CD4-positive, alpha-beta T cell (primary cell): ENCODE results near the gene ADAMTS3. TPM values are rescaled to one million over a fixed set of nuclear protein-coding genes. Genes with fewer than 3 reads are reported as not detected.

ENCODE experiments used
- ATAC-seq: fragments of 200-7000 bp; cut with Tn5 transposase; one replicate; pipeline ENCODE4 v1.10.0; 2022; ENCODE audit warnings: mild to moderate bottlenecking; ENCODE audit not compliant: poor library complexity
- CTCF ChIA-PET: fragments of 350-600 bp; sonication (Branson Sonifier 250); formaldehyde crosslinking; loops from one replicate; lab custom pipeline; 2021; ENCODE audit warnings: antibody characterized with exemption, inconsistent platforms; lab: Charles Lee
- POLR2A ChIA-PET: fragments of 350-600 bp; sonication (Branson Sonifier 250); formaldehyde crosslinking; loops from one replicate; lab custom pipeline; 2021; ENCODE audit warnings: antibody characterized with exemption, inconsistent platforms; lab: Charles Lee
- DNase-seq, 14 experiments: peaks; one replicate each; pipeline ENCODE4 v3.0.0-alpha.2; 2013 to 2020; ENCODE audit warnings: mixed read lengths in 2 of 14
- H3K27ac ChIP-seq, 2 donors: one replicate each; pipeline versions ENCODE4 v1.5.1 to v1.7.0; 2013; ENCODE audit warnings: low read length in 2 of 2, low read depth in 1 of 2, mild to moderate bottlenecking in 1 of 2
- H3K27me3 ChIP-seq, 2 experiments: 1 replicate in 1 of 2; 2 replicates in 1 of 2; pipeline versions ENCODE4 v1.6.1 to v1.7.0; 2013; ENCODE audit warnings: low read length in 2 of 2, control low read depth in 1 of 2, mild to moderate bottlenecking in 1 of 2, moderate library complexity in 1 of 2; ENCODE audit not compliant: insufficient read depth in 2 of 2, control insufficient read depth in 1 of 2
- H3K36me3 ChIP-seq: one replicate; pipeline ENCODE4 v1.6.1; 2013; ENCODE audit warnings: low read length, control low read depth; ENCODE audit not compliant: insufficient read depth
- H3K4me1 ChIP-seq: one replicate; pipeline ENCODE4 v1.6.1; 2013; ENCODE audit warnings: low read length, control low read depth; ENCODE audit not compliant: insufficient read depth
- H3K4me3 ChIP-seq: one replicate; pipeline ENCODE4 v1.5.1; 2013; ENCODE audit warnings: mild to moderate bottlenecking, low read length, moderate library complexity
- H3K9me3 ChIP-seq, 2 experiments: 1 replicate in 1 of 2; 2 replicates in 1 of 2; pipeline versions ENCODE4 v1.6.1 to v1.7.0; 2013; ENCODE audit warnings: low read length in 2 of 2, mild to moderate bottlenecking in 2 of 2, control low read depth in 1 of 2, moderate library complexity in 1 of 2; ENCODE audit not compliant: control insufficient read depth in 1 of 2, insufficient read depth in 1 of 2
- H3K27ac Mint-ChIP-seq: one replicate; pipeline ENCODE4 v1.8.0; 2020; ENCODE audit warnings: mixed read lengths
- H3K27me3 Mint-ChIP-seq: one replicate; pipeline ENCODE4 v1.8.0; 2021; ENCODE audit warnings: mixed read lengths
- H3K36me3 Mint-ChIP-seq: one replicate; pipeline ENCODE4 v1.8.0; 2021; ENCODE audit warnings: low read depth, mixed read lengths
- H3K4me1 Mint-ChIP-seq: one replicate; pipeline ENCODE4 v1.8.0; 2021; ENCODE audit warnings: low read depth, mixed read lengths
- H3K4me3 Mint-ChIP-seq: one replicate; pipeline ENCODE4 v1.8.0; 2020; ENCODE audit warnings: mild to moderate bottlenecking, mixed read lengths
- H3K9me3 Mint-ChIP-seq: one replicate; pipeline ENCODE4 v1.8.0; 2020; ENCODE audit warnings: mixed read lengths
- CTCF ChIP-seq: fragments of 200-600 bp; IDR thresholded peaks from one replicate; pipeline ENCODE4 v1.8.0; 2022; ENCODE audit warnings: antibody characterized with exemption, mild to moderate bottlenecking
- intact Hi-C, 2 experiments: fragments of 100-400 bp; cut with DNase I in 1 of 2; cut with micrococcal nuclease in 1 of 2; formaldehyde crosslinking; loops; one replicate each; pipeline versions ENCODE4 v1.15.1 to v1.9.0; 2023 to 2025; cut with DNase I, micrococcal nuclease
- total RNA-seq, 174 experiments: library from RNA in 2 of 174; stranded (reverse) in 2 of 174; gene quantifications; one replicate each; pipeline ENCODE4 v1.2.3 and lab custom pipeline; 2021 to 2026

ADAMTS3 gene
- total RNA-seq, 2 experiments from 2014 or later = not detected

GRCh38 chr4:72604324-72604723 lies 35.3 kb upstream of the ADAMTS3 start:
- no peaks in the 10 kb centered on the region for H3K36me3 ChIP-seq
- Mint-ChIP-seq H3K27ac (no peak overlapping the region), H3K4me3 (no peak overlapping the region), H3K9me3 (peaks cover 4% of the 10 kb centered on the region), H3K27me3 (no peaks in the 10 kb centered on the region), H3K36me3 (no peaks in the 10 kb centered on the region), H3K4me1 (no peaks in the 10 kb centered on the region)
- no peak overlapping the region for H3K27ac ChIP-seq
- CTCF ChIA-PET = no interaction called here
- ATAC-seq (no peak), DNase-seq (no peak)
- H3K4me1 ChIP-seq = no peaks in the 10 kb centered on the region
- H3K27me3 ChIP-seq = no peaks in the 10 kb centered on the region
- POLR2A ChIA-PET = no interaction called here
- no peak overlapping the region for H3K4me3 ChIP-seq
- intact Hi-C loops = no loop called here
- H3K9me3 ChIP-seq = no peaks in the 10 kb centered on the region
- no peak for TF ChIP-seq CTCF

DNA sequence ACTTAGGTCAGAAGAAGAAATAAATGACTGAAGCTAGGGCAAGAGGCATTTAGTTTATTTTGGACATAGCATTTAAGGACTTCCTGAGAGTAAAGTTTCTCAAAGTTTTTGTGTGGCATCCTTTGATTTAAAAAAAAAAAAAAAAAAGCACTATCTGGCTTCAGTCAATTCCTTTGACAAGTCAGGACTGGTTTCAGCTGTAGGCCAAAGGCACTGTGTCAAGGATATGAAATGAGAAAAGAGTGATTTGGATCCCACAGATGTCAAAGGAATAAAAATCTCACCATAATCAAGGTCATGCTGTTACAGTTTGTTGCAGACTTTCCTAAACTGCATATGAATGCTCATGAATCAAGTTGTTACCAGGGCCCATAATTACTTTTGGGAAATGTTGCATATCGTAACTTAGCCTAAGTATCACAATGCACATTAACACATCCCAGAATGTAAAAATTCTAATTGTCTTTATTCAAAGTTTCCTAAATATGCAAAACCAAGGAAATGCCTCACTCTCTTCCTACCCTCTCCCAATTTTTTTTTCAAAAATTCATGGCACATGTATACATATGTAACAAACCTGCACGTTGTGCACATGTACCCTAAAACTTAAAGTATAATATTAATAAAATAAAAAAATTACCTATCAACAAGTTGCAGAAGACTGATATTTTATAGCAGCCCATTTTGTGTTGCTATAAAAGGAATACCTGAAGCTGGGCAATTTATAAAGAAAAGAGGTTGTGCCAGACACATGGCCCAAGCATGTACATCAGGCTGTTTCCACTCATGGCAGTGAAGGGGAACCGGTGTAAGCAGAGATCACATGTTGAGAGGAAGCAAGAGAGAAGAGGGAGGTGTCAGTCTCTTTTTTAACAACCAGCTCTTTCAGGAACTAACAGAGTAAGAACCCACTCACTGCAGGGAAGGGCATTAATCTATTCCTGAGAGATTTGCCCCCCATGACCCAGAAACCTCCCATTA lies 33.7 kb upstream of the ADAMTS3 start:
- Histone ChIP-seq H3K9me3 (no peaks in the 10 kb centered on the region), H3K27me3 (no peaks in the 10 kb centered on the region), H3K36me3 (no peaks in the 10 kb centered on the region), H3K4me3 (no peak overlapping the region), H3K4me1 (no peaks in the 10 kb centered on the region), H3K27ac (no peak overlapping the region)
- CTCF ChIA-PET = no interaction called here
- Mint-ChIP-seq H3K4me3 (no peak overlapping the region), H3K9me3 (peaks cover 4% of the 10 kb centered on the region), H3K27me3 (no peaks in the 10 kb centered on the region), H3K27ac (no peak overlapping the region), H3K4me1 (no peaks in the 10 kb centered on the region), H3K36me3 (no peaks in the 10 kb centered on the region)
- DNase-seq = no peak
- TF ChIP-seq CTCF = no peak
- intact Hi-C loops = no loop called here
- POLR2A ChIA-PET = no interaction called here
- no peak for ATAC-seq

DNA sequence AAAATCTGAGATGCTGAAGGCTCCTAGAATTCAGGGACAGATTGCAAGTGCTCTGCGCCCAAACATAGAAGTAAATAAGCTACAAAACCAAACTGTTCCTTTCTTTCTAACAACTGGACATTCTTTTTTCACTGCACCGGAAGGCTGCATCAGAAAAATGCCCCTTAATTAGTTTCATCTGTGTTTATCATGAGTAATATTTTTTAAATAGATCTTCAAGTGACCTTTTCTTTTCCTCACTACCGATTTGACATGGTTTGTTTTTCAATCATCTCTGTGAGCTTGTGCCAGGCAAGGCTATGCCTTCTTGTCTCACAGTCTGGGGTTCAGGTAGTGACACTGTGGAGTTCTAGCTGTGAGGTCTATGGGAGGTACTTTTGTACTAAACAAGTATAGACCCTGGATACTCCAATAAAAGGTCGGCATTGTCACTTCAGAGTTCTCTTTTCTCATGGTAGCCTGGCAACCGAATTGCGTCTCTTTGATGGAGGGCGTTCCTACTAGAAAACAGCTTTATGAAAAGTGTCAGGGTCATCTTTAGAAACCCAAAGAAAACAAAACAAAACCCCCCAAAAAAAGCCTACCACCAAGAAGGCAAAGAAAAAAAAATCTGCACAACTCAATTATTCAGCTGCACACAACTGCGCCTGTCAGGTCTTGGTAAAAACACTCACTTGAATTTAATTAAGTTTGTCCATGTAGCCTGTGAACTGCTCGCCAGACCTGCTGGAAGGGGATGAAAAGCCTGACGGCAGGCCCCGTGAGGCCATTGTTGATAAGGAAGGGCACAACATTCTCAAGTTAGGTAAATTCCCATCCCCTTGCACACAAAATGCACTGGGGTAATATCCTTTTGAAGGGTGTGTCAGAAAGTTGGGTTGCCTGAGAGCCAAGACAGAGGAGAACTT lies 22.8 kb upstream of the ADAMTS3 start:
- ChIA-PET CTCF (interaction anchor here (0.7 kb wide), 1 partner anchor 87 kb away, joined by 3 read pairs; no protein-coding TSS in a partner anchor), POLR2A (no interaction called here)
- H3K36me3 ChIP-seq = no peaks in the 10 kb centered on the region
- TF ChIP-seq CTCF = no peak
- H3K9me3 ChIP-seq = peaks cover 0 to 8% of the 10 kb centered on the region in 2 experiments
- no peak for ATAC-seq
- Mint-ChIP-seq H3K27me3 (no peaks in the 10 kb centered on the region), H3K4me3 (no peak overlapping the region), H3K9me3 (peaks cover 4% of the 10 kb centered on the region), H3K27ac (no peak overlapping the region), H3K4me1 (no peaks in the 10 kb centered on the region), H3K36me3 (no peaks in the 10 kb centered on the region)
- H3K27ac ChIP-seq = no peak overlapping the region
- intact Hi-C loops = no loop called here
- DNase-seq = no peak
- no peaks in the 10 kb centered on the region for H3K4me1 ChIP-seq
- no peaks in the 10 kb centered on the region for H3K27me3 ChIP-seq
- H3K4me3 ChIP-seq = no peak overlapping the region
